Activated T-helper 9 cell treated with anti-CD3 and anti-CD28 coated beads, Interleukin-2, amount 50 U/mL, for 16 hours (primary cell): ENCODE results near the gene PUS10.
"Not testable (repeated sequence)": the region's sequence is repeated elsewhere in the genome, so short reads cannot be mapped to it uniquely, and the experiment has no call there.

Experiments
- DNase-seq: peaks from one replicate; pipeline ENCODE4 v3.0.0-alpha.2; 2020; ENCODE audit warnings: low read depth

The PUS10 gene, protein sequence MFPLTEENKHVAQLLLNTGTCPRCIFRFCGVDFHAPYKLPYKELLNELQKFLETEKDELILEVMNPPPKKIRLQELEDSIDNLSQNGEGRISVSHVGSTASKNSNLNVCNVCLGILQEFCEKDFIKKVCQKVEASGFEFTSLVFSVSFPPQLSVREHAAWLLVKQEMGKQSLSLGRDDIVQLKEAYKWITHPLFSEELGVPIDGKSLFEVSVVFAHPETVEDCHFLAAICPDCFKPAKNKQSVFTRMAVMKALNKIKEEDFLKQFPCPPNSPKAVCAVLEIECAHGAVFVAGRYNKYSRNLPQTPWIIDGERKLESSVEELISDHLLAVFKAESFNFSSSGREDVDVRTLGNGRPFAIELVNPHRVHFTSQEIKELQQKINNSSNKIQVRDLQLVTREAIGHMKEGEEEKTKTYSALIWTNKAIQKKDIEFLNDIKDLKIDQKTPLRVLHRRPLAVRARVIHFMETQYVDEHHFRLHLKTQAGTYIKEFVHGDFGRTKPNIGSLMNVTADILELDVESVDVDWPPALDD

DNA sequence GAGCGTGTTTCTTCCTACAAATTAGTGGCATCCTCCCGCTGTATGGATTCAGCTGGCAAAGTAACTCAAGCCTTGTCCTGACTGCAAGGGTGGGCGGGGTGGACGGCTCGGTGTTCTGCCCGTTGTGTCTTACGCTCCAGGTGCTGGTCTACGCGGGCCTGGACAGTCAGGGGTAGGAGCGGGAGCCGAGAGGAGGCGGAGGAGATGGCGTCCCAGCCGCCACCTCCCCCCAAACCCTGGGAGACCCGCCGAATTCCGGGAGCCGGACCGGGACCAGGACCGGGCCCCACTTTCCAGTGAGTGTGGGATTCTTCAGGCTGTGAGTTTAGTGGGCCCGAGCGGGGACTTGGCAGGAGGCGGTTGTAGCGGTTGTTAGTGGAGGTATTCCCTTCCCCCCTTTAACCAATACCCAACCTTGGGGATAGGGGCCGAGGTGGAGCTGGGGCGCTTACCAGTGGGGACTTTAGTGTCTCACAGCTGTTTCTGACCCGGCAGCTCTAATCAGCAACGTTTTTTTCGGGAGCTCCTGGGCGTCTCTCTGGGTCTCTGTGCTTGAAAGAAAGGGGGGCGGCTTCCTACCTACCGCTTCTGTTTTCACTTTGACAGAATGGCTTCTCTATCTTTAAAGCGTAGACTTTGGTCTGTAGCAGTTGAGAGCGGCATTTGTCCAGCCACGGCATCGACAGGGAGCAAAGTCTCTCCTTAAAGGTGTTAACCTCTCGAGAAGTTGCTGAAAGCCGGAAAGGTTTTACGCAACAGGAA lies at the start of gene PUS10, which contains the start of gene PEX13:
Gene PUS10 (minus strand): TSS at position 700 of the 762 bp plus-strand sequence. CDS start 6,365 bp downstream, outside the sequence.
Gene PEX13 (plus strand): TSS at position 165 of the 762 bp plus-strand sequence. CDS start 40 bp downstream, at position 205.
- peak; percentile 54 for DNase-seq

DNA sequence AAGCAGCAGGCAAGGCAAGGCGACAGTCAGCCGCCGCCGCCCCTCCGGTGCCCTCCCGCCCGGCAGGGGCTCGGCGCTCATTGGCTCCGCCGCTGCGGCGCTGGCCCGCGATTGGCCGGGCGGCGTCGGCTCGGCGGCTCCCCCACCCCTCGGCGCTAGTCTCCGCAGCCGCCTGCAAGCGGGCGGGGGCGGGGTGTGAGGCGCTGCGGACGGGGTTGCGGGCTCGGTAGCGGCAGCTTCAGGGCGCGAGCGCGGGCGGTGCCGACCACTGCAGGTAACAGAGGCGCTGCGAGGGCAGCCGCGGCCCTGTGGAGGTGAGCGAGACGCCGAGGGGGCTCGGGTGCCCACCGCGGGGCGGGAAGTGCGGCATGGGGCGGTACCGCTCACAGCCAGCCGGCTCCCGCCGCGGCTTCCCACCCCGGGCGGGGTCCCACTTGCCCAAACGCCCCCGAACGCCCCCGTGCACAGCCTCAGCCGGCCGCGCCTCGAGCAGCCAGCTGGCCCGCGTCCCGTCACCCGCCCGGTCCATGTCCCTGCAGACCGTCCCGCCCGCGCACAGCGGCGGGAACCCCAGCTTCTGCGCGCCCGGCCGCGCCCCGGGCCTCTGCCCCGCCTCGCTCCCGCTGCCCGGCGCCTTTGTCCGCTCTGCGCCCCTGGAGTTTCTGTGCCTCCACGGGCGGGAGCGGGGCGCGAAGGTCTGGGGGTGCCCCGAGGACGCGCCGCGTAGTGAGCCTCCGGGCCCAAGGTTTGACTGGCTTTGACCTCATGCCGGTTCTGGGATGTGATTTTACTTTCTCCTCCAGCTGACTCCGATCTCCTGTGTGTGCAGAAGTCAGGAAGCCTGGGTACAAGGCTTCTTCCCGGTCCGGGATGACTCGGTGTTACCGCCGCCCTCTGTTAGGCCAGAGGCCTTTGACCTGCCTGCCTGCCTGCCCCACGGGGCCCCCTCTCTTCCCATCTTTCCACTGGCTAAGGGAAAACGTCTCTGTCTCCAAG lies 48.0 kb upstream of the PUS10 start, which contains the start of gene SANBR:
Gene SANBR (plus strand): TSS at position 158 of the 996 bp plus-strand sequence. CDS start 4,480 bp downstream, outside the sequence.
- DNase-seq: peak; percentile 79

DNA sequence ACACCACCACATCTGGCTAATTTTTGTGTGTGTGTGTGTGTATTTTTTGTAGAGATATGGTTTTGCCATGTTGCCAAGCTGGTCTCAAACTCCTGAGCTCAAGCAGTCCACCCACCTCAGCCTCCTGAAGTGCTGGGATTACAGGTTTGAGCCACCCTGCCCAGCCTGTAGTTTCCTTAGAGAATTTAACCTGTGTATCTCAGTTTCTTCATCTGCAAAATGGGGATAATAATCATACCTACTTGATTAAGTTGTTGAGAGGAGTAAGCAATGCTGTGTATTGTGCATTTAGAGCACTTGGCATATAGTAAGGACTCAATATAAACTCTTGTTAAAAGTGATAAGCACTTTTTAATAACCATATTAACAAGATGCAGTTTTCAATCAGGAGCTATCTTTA lies 41.3 kb upstream of the PUS10 start:
- no peak for DNase-seq

DNA sequence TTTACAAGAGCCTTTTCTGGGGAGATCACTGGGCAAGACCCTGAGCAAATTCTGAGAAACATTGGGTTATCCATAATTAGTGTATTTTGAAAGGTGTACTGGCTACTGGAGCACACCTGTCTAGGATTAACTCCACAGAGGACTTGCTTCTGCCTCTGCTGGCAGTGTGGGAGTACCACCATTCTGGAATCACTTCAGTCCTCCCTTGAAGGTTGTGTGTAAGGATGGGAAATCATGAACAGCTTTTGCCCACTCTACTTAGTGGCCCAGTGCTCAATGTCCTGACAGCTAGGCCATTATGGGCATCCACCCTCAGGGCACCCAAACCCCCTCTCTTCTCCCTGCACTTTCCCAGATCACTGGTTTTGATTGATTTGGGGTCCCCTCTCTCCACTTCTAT lies 39.5 kb upstream of the PUS10 start:
- DNase-seq: no peak

DNA sequence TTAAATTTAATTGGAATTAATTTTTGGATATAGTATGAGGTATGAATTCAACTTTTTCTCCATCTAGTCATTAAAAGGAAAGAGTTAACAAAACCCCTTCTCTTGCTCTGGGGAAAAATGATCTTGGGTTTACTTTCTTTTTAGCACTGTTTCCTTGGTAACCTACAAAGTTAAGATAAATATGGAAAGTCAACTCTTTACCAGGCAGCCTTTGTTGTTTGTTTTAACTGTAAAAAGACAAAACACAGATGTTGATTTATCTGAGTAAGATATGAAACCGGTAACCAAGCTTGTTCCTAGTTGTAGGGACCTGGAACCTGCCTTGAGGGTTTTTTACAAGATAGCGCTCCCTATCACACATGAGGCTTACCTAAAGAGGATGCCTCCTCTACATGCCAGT lies 37.5 kb upstream of the PUS10 start:
- DNase-seq: no peak

DNA sequence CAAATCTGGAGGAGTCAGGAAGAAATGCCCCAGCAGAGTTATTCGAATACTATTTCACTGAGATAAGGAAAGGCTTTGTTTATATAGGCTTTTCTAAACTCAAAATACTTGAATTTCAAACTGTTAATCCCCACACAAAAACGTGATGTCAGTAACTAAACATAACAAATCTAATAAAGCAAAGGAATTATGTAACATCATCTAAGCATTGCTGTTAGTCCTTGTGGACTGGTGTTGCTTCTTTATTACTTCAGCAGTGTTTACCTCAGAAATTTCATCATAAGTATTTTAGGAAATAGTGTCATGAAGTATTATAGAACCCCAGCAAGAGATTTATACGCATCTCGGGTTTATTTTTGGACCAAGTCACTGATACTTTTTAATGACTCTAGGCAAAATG lies 27.9 kb upstream of the PUS10 start:
- DNase-seq: no peak

DNA sequence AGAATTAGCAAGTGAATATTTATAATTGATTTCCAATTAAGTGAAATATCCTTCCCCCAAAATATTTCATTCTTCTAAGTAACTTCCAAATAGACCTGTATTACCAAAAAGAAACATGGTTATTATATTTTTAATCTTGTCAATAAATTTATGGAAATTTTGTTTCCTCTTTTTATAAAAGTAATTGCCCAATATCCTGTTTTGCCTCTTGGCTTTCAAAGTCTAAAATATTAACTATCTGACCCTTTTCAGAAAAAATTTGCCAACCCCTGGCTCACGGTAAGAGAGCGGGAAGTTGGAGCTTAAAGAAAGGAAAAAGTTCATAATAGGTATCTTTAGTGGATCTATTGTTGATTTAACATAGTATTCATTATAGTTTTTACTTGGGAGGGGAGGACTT lies 27.2 kb upstream of the PUS10 start:
- DNase-seq: no peak

DNA sequence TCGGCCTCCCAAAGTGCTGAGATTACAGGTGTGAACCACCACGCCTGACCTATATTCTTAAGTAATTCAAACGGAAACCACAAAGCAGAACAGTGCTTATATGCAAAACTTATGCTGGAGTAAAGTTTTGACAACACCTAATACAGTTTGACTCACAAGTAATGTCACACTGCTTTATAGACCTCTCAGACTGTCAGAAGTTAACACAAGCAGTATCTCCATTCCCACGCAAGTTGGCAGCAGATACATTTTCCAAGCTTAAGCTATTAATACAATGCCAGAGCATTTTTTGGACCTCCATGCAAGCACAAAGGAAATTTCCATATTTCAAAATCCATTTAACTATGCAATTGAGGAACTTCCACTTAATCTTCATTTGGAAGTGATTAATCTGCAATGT lies 26.6 kb upstream of the PUS10 start:
- DNase-seq: no peak

DNA sequence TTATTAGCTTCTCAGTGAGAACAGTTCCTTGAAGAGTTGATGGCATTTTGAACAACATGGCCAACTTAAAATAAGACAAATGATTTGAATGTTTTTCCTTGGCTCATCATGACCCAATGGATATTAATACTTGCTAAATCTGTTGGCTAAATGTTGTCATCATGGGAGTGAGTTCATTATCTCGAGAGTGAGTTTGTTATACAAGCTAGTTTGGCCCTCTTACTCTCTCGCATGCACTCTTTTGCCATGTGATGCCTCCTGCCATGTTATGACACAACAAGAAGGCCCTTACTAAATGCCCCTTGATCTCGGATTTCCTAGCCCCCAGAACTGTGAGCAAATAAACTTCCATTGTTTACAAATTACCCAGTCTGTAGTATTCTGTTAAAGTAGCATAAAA lies 24.8 kb upstream of the PUS10 start:
- no peak for DNase-seq

DNA sequence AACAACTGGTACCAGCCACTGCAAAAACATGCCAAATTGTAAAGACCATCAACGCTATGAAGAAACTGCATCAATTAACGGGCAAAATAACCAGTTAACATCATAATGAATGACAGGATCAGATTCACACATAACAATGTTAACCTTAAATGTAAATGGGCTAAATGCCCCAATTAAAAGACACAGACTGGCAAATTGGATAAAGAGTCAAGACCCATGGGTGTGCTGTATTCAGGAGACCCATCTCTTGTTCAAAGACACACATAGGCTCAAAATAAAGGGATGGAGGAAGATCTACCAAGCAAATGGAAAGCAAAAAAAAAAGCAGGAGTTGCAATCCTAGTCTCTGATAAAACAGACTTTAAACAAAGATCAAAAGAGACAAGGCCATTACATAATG lies 18.6 kb upstream of the PUS10 start:
- not testable (repeated sequence) for DNase-seq

DNA sequence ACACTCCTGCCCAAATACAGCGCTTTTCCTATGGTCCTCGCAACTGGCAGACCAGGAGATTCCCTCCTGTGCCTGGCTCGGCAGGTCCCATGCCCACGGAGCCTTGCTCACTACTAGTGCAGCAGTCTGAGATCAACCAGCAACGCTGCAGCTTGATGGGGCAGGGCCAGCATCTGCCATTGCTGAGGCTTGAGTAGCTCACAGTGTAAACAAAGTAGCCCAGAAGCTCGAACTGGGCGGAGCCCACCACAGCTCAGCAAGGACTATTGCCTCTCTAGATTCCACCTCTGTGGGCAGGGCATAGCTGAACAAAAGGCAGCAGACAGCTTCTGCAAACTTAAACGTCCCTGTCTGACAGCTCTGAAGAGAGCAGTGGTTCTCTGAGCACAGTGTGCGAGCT lies 16.5 kb upstream of the PUS10 start:
- not testable (repeated sequence) for DNase-seq

DNA sequence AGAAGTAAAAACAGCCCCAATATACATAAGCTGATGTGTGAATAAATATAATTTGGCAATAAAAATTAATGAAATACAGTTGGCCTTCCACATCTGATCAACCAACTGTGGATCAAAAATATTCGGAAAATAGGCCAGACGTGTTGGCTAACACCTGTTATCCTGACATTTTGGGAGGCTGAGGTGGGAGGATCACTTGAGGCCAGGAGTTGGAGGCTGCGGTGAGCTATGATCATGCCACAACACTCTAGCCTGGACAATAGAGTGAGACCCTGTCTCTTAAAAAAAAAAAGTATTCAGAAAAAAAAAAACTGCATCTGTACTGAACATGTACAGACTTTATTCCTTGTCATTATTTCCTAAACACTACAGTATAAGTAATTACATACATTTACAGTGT lies 11.5 kb upstream of the PUS10 start:
- no peak for DNase-seq

DNA sequence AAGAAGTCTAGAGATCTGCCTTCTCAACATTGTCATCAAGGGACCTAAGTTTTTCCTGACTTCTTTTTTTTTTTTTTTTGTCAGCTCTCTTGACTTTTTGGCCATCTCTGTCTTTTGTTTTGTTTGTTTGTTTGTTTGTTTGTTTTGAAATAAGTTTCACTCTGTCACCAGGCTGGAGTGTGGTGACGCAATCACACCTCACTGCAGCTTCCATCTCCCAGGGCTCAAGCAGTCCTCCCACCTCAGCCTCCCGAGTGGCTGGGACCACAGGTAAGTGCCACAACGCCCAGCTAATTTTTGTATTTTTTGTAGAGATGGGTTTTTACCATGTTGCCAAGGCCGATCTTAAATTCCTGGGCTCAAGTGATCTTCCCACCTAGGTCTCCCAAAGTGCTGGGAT lies 5.6 kb upstream of the PUS10 start:
- no peak for DNase-seq

DNA sequence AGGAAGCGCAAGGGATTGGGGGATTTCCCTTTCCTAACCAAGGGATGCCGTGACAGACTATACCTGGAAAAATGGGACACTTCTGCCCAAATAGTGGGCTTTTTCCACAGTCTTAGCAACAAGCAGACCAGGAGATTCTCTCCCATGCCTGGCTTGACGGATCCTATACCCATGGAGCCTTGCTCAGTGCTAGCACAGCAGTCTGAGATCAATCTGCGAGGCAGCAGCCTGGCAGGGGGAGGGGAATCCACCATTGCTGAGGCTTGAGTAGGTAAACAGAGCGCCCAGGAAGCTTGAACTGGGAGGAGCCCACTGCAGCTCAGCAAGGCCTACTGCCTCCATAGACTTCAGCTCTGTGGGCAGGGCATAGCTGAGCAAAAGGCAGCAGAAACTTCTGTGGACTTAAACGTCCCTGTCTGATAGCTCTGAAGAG lies 3.2 kb upstream of the PUS10 start:
- no peak for DNase-seq

DNA sequence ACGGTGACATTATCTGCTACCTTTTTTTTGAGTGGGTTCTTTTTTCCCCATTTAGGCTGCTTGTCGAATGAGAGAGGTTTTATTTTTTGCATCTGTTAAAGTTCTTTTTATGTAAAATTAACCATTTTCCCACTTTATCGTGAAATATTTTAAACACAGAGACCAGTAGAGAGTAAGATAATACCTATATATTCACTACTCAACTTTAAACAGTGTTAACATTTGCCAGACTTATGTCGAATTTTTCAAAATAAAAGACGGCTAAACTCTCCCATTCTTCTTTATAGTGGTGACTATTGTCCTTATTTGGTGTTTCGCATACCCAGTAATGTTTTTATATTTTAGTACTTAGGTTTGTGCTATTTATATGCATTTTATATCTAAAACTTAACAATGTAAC lies 743 bp upstream of the PUS10 start:
- no peak for DNase-seq

DNA sequence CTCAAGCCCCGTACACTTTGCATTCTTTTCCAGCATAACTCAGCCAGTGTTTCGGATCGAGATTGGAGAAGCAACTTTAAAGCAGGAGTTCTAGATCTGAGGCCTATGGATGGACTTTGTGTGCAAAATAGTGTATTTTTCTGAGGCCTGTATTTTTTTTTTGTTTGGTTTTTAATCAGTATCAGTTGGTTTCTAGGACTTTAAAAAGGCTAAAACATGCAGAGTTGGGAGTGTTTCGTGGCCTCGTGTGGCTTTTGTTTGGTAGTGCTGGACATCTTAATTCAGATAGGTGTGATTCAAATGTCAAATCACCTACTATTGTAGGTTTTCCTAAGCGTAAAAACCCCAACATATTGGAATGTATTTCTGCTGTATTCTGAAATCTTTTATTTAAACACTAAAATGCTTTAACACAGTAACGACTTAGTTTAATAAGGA lies 282 bp upstream of the PUS10 start:
- no peak for DNase-seq

DNA sequence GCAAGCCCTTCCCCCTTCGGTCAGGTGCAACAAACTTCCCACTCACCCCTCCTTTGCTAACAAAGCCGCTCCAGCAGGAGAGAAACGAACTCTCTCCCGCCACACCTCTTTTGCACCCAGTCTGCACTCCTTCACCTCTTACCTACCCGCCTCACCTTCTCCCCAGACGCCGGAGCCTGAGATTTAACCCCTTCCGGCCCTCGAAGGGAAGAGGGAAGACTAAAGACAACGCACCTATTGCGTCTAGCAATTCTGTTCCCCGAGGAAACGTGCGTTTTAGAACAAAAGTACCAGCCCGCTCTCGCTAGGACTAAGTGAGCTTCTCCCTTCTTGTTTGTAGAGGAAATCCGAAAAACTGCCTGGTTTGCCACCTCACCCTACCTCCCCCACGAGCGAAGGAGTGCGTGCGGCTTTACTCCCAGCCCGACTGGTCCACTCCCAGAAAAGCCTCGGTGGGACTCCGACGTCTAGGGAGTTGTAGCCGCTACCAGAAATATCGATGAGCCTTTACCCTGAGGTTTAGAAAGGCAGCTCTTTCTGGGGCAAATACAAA lies 976 bp downstream of the PUS10 start:
- peak; percentile 50 for DNase-seq

DNA sequence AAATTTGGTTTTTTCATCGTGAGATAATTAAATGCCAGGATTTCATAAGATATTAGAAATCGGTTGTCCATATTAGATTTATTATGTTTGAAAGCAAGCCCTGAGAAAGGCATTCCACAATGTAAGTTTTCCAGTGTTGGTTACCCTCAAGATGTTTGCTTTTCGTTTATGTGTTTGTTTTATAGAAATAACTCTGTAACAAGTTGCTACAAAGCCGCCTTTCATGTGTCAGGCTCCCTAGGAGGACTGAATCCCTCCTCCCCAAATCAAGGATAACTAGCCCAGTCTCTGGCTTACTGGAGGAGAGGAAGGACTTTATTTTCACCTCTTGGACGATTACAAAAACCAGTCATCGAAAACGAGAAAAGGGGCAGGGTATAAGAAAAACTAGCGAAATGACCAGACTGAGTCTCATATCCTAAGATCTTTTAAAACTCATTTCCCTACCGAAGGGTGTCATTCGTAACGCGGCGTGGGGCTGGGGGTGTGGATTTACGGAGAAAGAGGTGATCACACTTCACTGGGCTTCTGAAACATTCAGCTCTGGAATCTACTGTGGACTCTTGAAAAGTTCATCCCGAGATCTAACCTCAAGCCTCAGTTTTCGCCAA lies 1.6 kb downstream of the PUS10 start:
- DNase-seq: no peak

DNA sequence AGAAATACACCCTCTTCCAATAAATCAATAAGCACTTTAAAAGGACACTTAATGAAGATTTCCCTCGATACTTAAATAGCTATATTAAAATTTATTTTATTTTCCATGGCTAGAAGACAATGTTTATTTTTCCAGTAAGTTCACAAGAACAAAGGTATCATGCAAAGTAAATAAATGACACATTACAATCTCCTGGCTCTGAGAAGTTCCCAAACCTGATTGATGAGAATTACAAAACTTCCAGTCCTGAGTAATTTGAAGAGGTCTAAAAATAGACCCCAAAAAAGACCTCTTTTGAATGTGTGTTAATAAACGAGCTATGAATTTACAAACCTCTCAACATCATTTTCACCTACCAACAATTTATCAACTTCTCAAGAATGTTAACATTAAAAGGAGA lies 2.1 kb downstream of the PUS10 start:
- DNase-seq: no peak

DNA sequence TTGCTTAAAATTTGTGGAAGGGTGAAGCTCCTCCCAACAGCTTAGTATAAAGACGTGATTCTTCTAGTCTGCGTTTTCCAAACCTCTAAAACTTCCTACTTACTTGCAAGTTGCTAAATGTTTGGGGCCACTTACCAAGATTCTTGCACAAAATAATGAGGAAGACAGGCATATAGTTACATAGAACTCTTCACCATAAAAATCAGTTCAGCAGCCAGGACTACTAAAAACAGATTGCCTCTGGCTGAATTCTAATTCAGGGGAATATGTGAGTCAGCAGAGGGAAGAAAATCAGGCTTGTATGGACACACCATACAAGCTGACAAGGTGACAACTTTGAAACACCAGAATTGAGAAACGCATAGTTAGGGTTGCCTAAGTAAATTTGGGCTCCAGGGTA lies 3.3 kb downstream of the PUS10 start:
- DNase-seq: no peak

DNA sequence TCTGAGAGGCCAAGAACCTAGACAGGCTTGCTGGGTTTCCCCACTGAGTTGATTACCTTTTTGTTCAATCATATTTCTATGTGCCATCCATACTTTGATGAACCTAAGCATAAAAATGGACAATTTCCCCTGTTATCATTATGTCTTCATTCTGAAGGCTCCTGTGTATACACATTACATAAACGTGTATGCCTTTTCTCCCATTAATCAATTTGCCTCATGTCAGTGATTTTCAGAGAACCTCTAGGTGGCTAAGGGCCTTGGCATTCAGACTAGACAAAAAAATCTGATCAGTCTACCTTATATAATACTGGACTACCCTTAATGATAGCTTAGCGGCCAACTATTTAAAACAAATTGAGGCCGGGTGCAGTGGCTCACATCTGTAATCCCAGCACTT lies 4.7 kb downstream of the PUS10 start:
- DNase-seq: no peak
